Trophoblast cell (in vitro differentiated cells and primary cell): Measurements from ENCODE around the gene KCNMB2.

Experiments used
- DNase-seq, 2 donors: peaks; one replicate each; pipeline ENCODE4 v3.0.0-alpha.2; 2016
- H2AFZ ChIP-seq: 2 replicates; pipeline ENCODE4 v1.6.1; 2013; ENCODE audit warnings: low read length, moderate library complexity, mild to moderate bottlenecking; ENCODE audit not compliant: insufficient read depth, poor library complexity
- H2AK5ac ChIP-seq: 2 replicates; pipeline ENCODE4 v1.6.1; 2013; ENCODE audit warnings: mild to moderate bottlenecking, low read length
- H2BK120ac ChIP-seq: 2 replicates; pipeline ENCODE4 v1.6.1; 2013; ENCODE audit warnings: low read length, mild to moderate bottlenecking, moderate library complexity; ENCODE audit not compliant: insufficient read depth, poor library complexity
- H2BK12ac ChIP-seq: 2 replicates; pipeline ENCODE4 v1.6.1; 2013; ENCODE audit warnings: mild to moderate bottlenecking, low read length, moderate library complexity
- H2BK5ac ChIP-seq: 2 replicates; pipeline ENCODE4 v1.6.1; 2013; ENCODE audit warnings: low read length, low read depth, moderate library complexity, mild to moderate bottlenecking; ENCODE audit not compliant: poor library complexity
- H3K14ac ChIP-seq: 2 replicates; pipeline ENCODE4 v1.6.1; 2013; ENCODE audit warnings: mild to moderate bottlenecking, low read length
- H3K18ac ChIP-seq: 2 replicates; pipeline ENCODE4 v1.6.1; 2013; ENCODE audit warnings: mild to moderate bottlenecking, low read length
- H3K23ac ChIP-seq: 2 replicates; pipeline ENCODE4 v1.6.1; 2013; ENCODE audit warnings: low read length
- H3K27ac ChIP-seq: 2 replicates; pipeline ENCODE4 v1.5.1; 2013; ENCODE audit warnings: low read depth, mild to moderate bottlenecking, inconsistent platforms, low read length, moderate library complexity
- H3K27me3 ChIP-seq: 2 replicates; pipeline ENCODE4 v1.6.1; 2013; ENCODE audit warnings: inconsistent platforms, mild to moderate bottlenecking, low read length, moderate library complexity; ENCODE audit not compliant: insufficient read depth
- H3K36me3 ChIP-seq, 2 experiments: 1 replicate in 1 of 2; 2 replicates in 1 of 2; pipeline ENCODE4 v1.6.1; 2013; ENCODE audit warnings: low read length in 2 of 2, mild to moderate bottlenecking in 2 of 2, moderate library complexity in 1 of 2; ENCODE audit not compliant: insufficient read depth in 2 of 2, control insufficient read depth in 1 of 2
- H3K4ac ChIP-seq: 2 replicates; pipeline ENCODE4 v1.6.1; 2013; ENCODE audit warnings: low read depth, mild to moderate bottlenecking, low read length, moderate library complexity
- H3K4me1 ChIP-seq, 2 experiments: 1 replicate in 1 of 2; 2 replicates in 1 of 2; pipeline ENCODE4 v1.6.1; 2013; ENCODE audit warnings: low read length in 2 of 2, mild to moderate bottlenecking in 2 of 2, moderate library complexity in 1 of 2; ENCODE audit not compliant: insufficient read depth in 2 of 2, control insufficient read depth in 1 of 2
- H3K4me2 ChIP-seq: 2 replicates; pipeline ENCODE4 v1.6.1; 2013; ENCODE audit warnings: inconsistent platforms, mild to moderate bottlenecking, low read length, moderate library complexity
- H3K4me3 ChIP-seq: 2 replicates; pipeline ENCODE4 v1.5.1; 2013; ENCODE audit warnings: mild to moderate bottlenecking, low read depth, low read length, inconsistent platforms
- H3K79me1 ChIP-seq: one replicate; pipeline ENCODE4 v1.6.1; 2013; ENCODE audit warnings: low read length
- H3K79me2 ChIP-seq: 2 replicates; pipeline ENCODE4 v1.6.1; 2013; ENCODE audit warnings: low read length, mild to moderate bottlenecking; ENCODE audit not compliant: control insufficient read depth, insufficient read depth, poor library complexity
- H3K9ac ChIP-seq: 2 replicates; pipeline ENCODE4 v1.6.1; 2013; ENCODE audit warnings: mild to moderate bottlenecking, low read length
- H3K9me3 ChIP-seq: 2 replicates; pipeline ENCODE4 v1.6.1; 2013; ENCODE audit warnings: low read depth, mild to moderate bottlenecking, control low read depth, inconsistent platforms, low read length; ENCODE audit not compliant: insufficient read depth
- H4K12ac ChIP-seq: 2 replicates; pipeline ENCODE4 v1.6.1; 2013; ENCODE audit warnings: low read depth, mild to moderate bottlenecking, low read length, moderate library complexity
- H4K8ac ChIP-seq: 2 replicates; pipeline ENCODE4 v1.6.1; 2013; ENCODE audit warnings: low read depth, mild to moderate bottlenecking, low read length, moderate library complexity
- H4K91ac ChIP-seq: one replicate; pipeline ENCODE4 v1.6.1; 2013; ENCODE audit warnings: low read depth, mild to moderate bottlenecking, low read length, moderate library complexity
- whole genome bisulfite sequencing: extraction: QIAGEN DNeasy Blood & Tissue Kit; methylation state at CpG from one replicate; pipeline ENCODE4 v1.1.7; 2013; ENCODE audit warnings: missing lambda C conversion rate; ENCODE audit not compliant: insufficient read length, insufficient coverage; ENCODE audit errors: extremely low coverage; 5-methylcytosine and 5-hydroxymethylcytosine counted together

The KCNMB2 gene

DNA sequence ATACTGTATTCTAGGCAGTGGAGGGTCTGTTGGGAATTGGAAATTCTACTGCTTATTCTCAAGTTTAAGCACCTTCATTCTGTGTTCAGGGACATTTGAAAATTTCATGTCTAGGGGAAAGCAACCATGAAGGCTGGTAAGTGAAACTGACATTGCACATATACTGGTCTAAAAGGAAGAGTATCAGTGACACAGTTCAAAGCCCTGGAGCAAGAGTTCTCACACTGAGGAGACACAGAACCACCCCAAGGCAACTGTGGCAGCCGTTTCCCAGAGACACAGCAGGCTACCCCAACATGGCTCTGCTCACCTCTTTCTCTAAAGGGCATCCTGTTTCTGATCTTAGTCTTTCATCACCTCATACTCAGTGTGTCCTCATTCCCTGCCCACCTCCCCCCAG, 67.5 kb downstream of the KCNMB2 start:
- WGBS: no CpG with 5 or more reads among the region's 1 CpG
- Histone ChIP-seq H3K23ac (no peak overlapping the region), H4K8ac (no peak overlapping the region), H3K4ac (no peak overlapping the region), H2AK5ac (no peak overlapping the region), H2BK12ac (no peak overlapping the region), H3K27me3 (no peaks in the 10 kb centered on the region), H3K79me2 (no peaks in the 10 kb centered on the region), H3K4me3 (no peak overlapping the region), H2BK5ac (no peak overlapping the region), H3K14ac (no peak overlapping the region), H4K91ac (no peak overlapping the region), H2AFZ (no peak overlapping the region), H3K18ac (no peak overlapping the region), H3K27ac (no peak overlapping the region), H2BK120ac (no peak overlapping the region), H3K9ac (no peak overlapping the region), H3K9me3 (no peaks in the 10 kb centered on the region), H3K79me1 (no peaks in the 10 kb centered on the region), H3K36me3 (no peaks in the 10 kb centered on the region), H3K4me1 (no peaks in the 10 kb centered on the region), H3K4me2 (no peak overlapping the region), H4K12ac (no peak overlapping the region)
- no peak for DNase-seq

- Histone ChIP-seq H3K9ac (no peak overlapping the region), H3K79me2 (no peaks in the 10 kb centered on the region), H4K12ac (no peak overlapping the region), H2BK12ac (no peak overlapping the region), H3K4me3 (no peak overlapping the region), H2BK120ac (no peak overlapping the region), H3K4me1 (no peaks in the 10 kb centered on the region), H3K27ac (no peak overlapping the region), H2AFZ (no peak overlapping the region), H2BK5ac (no peak overlapping the region), H4K91ac (no peak overlapping the region), H4K8ac (no peak overlapping the region), H3K23ac (no peak overlapping the region), H3K4ac (no peak overlapping the region), H3K4me2 (no peak overlapping the region), H3K9me3 (no peaks in the 10 kb centered on the region), H3K14ac (no peak overlapping the region), H3K36me3 (no peaks in the 10 kb centered on the region), H3K79me1 (no peaks in the 10 kb centered on the region), H3K18ac (no peak overlapping the region), H2AK5ac (no peak overlapping the region), H3K27me3 (no peaks in the 10 kb centered on the region)
- WGBS: no CpG with 5 or more reads among the region's 3 CpGs
- no peak for DNase-seq
Measured at GRCh38 chr3:178618197-178618596, 82.0 kb downstream of the KCNMB2 start.

DNA sequence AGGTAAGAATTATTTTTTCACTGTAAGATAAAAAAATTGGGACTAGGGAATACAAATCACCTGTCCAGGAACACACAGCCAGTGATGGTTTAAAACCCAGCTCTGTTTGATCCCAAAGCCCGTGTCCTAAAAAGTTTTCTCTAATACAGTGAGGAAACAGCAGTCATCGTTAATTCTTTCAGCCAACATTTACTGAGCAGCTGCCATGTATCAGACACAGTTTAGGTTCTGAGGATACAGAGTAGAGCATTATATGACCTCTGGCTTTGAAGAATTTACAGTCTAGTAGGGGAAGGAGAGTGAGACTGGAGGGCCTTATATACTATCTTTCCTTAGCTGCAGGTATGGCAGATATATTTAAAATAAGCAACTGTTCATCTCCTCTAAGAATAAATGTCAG, 82.7 kb downstream of the KCNMB2 start:
- Histone ChIP-seq H2BK120ac (no peak overlapping the region), H3K23ac (no peak overlapping the region), H2AFZ (no peak overlapping the region), H3K14ac (no peak overlapping the region), H3K18ac (no peak overlapping the region), H3K9me3 (no peaks in the 10 kb centered on the region), H4K91ac (no peak overlapping the region), H3K27me3 (no peaks in the 10 kb centered on the region), H3K36me3 (no peaks in the 10 kb centered on the region), H3K79me2 (no peaks in the 10 kb centered on the region), H3K4me2 (no peak overlapping the region), H2BK5ac (no peak overlapping the region), H3K4me1 (no peaks in the 10 kb centered on the region), H2AK5ac (no peak overlapping the region), H3K27ac (no peak overlapping the region), H2BK12ac (no peak overlapping the region), H4K12ac (no peak overlapping the region), H3K9ac (no peak overlapping the region), H3K79me1 (no peaks in the 10 kb centered on the region), H3K4me3 (no peak overlapping the region), H4K8ac (no peak overlapping the region), H3K4ac (no peak overlapping the region)
- DNase-seq: no peak
- no CpG with 5 or more reads among the region's 2 CpGs for WGBS

GRCh38 chr3:178623666-178624255, 87.5 kb downstream of the KCNMB2 start:
- no peak overlapping the region for H4K12ac ChIP-seq
- no peaks in the 10 kb centered on the region for H3K79me1 ChIP-seq
- H3K36me3 ChIP-seq: no peaks in the 10 kb centered on the region
- no peak overlapping the region for H3K4me3 ChIP-seq
- no peak overlapping the region for H2AK5ac ChIP-seq
- H2AFZ ChIP-seq: no peak overlapping the region
- H2BK120ac ChIP-seq: no peak overlapping the region
- WGBS: no CpG with 5 or more reads among the region's 3 CpGs
- no peak overlapping the region for H3K23ac ChIP-seq
- no peak overlapping the region for H4K91ac ChIP-seq
- no peaks in the 10 kb centered on the region for H3K27me3 ChIP-seq
- H3K4ac ChIP-seq: no peak overlapping the region
- H3K14ac ChIP-seq: no peak overlapping the region
- no peaks in the 10 kb centered on the region for H3K9me3 ChIP-seq
- no peak overlapping the region for H2BK12ac ChIP-seq
- no peak overlapping the region for H3K9ac ChIP-seq
- H3K18ac ChIP-seq: no peak overlapping the region
- H3K4me2 ChIP-seq: no peak overlapping the region
- DNase-seq: peak; percentile 42 to 49
- H3K27ac ChIP-seq: no peak overlapping the region
- no peak overlapping the region for H4K8ac ChIP-seq
- H3K79me2 ChIP-seq: no peaks in the 10 kb centered on the region
- H3K4me1 ChIP-seq: no peaks in the 10 kb centered on the region
- H2BK5ac ChIP-seq: no peak overlapping the region
